K562 (cell line): ENCODE results near the gene MRNIP. TPM values are rescaled to one million over a fixed set of nuclear protein-coding genes. Genes with fewer than 3 reads are reported as not detected.

Experiments
- CBFA2T2 ChIP-seq: fragments of 450-650 bp; conservative IDR thresholded peaks from 2 replicates; pipeline ENCODE4 v1.6.1; 2017; ENCODE audit warnings: mild to moderate bottlenecking
- CBFA2T3 ChIP-seq: fragments of 450-650 bp; IDR thresholded peaks from 2 replicates; pipeline ENCODE4 v1.6.1; 2017
- CREM ChIP-seq: IDR thresholded peaks from 2 replicates; pipeline ENCODE4 v1.6.1; 2014; ENCODE audit warnings: antibody characterized with exemption, low read depth
- FOS ChIP-seq: IDR thresholded peaks from 3 replicates; pipeline ENCODE4 v1.6.1; 2011; ENCODE audit not compliant: insufficient read length; ENCODE audit errors: extremely low read depth
- GABPA ChIP-seq: fragments of 200-800 bp; sonication (Bioruptor generic); conservative IDR thresholded peaks from 2 replicates; pipeline ENCODE4 v1.6.1; 2016; ENCODE audit warnings: low read depth, missing genetic modification characterization, missing compliant biosample characterization
- HNRNPK ChIP-seq: fragments of 200-400 bp; formaldehyde crosslinking; IDR thresholded peaks from one replicate; pipeline ENCODE4 v1.6.1; 2018; ENCODE audit warnings: mild to moderate bottlenecking, low read depth, low read length; ENCODE audit not compliant: poor library complexity, severe bottlenecking
- KLF1 ChIP-seq: fragments of 450-650 bp; IDR thresholded peaks from 2 replicates; pipeline ENCODE4 v1.6.1; 2016; ENCODE audit warnings: missing genetic modification characterization, missing compliant biosample characterization
- MED1 ChIP-seq: sonication (generic); formaldehyde crosslinking; IDR thresholded peaks from 2 replicates; pipeline ENCODE4 v1.8.1; 2023; ENCODE audit warnings: missing genetic modification reagents, borderline replicate concordance
- NCOA1 ChIP-seq: fragments of 450-650 bp; IDR thresholded peaks from 2 replicates; pipeline ENCODE4 v1.6.1; 2016; ENCODE audit warnings: low read depth
- POLR2G ChIP-seq: fragments of 200-400 bp; formaldehyde crosslinking; IDR thresholded peaks from 2 replicates; pipeline ENCODE4 v1.6.1; 2017; ENCODE audit warnings: low read depth, mild to moderate bottlenecking, antibody characterized with exemption, low read length, moderate library complexity
- SOX6 ChIP-seq: fragments of 450-650 bp; IDR thresholded peaks from 2 replicates; pipeline ENCODE4 v1.6.1; 2014; ENCODE audit warnings: mild to moderate bottlenecking
- SUPT5H ChIP-seq: fragments of 450-650 bp; IDR thresholded peaks from 2 replicates; pipeline ENCODE4 v1.6.1; 2016
- TCF7 ChIP-seq: sonication (generic); IDR thresholded peaks from 2 replicates; pipeline ENCODE4 v1.6.1; 2016; ENCODE audit warnings: antibody characterized with exemption, borderline replicate concordance
- TFAP4 ChIP-seq: sonication (generic); formaldehyde crosslinking; IDR thresholded peaks from 2 replicates; pipeline ENCODE4 v1.8.0; 2022; ENCODE audit warnings: missing genetic modification reagents, mild to moderate bottlenecking, moderate library complexity, borderline replicate concordance
- ZNF239 ChIP-seq: fragments of 250-450 bp; sonication (Bioruptor Pico); IDR thresholded peaks from 2 replicates; pipeline ENCODE4 v1.4.0; 2020; ENCODE audit warnings: mild to moderate bottlenecking
- polyA plus RNA-seq, 8 experiments: library from polyadenylated mRNA; depleted of rRNA in 4 of 8; stranded (reverse) in 5 of 8; unstranded in 3 of 8; fragments of >200 nt; fragmentation: Nextera tagmentation in 2 of 8; fragmentation: Illumina TruSeq in 1 of 8; extraction: Ambion mirVana in 2 of 8; extraction: Trizol in 1 of 8; gene quantifications; 2 replicates each; pipeline versions ENCODE4 v1.2.1 to v1.2.3, GENCODE V29; 2011 to 2014; ENCODE audit warnings: inconsistent platforms in 1 of 8, missing spikeins in 1 of 8
- total RNA-seq, 7 experiments: library from RNA; depleted of rRNA in 6 of 7; stranded (reverse); fragments of >200 nt in 6 of 7; fragmentation: Illumina TruSeq in 2 of 7; extraction: Trizol in 2 of 7; gene quantifications; 2 replicates each; pipeline versions ENCODE4 v1.2.1 to v1.2.3, GENCODE V29; 2011 to 2021; ENCODE audit warnings: low replicate concordance in 1 of 7
- TF ChIP-seq, protein P1 (sequence below): sonication (generic); formaldehyde crosslinking; IDR thresholded peaks from 2 replicates; pipeline ENCODE4 v1.8.0; 2022; ENCODE audit warnings: mild to moderate bottlenecking, missing genetic modification reagents
- TF ChIP-seq, protein P2 (sequence below), 2 experiments: fragments of 450-650 bp; IDR thresholded peaks; 2 replicates each; pipeline ENCODE4 v1.6.1; 2016
- TF ChIP-seq, protein P3 (sequence below), 2 experiments: fragments of 450-650 bp in 1 of 2; IDR thresholded peaks; 2 replicates each; pipeline ENCODE4 v1.6.1; 2011 to 2017; ENCODE audit warnings: low read depth in 2 of 2, antibody characterized with exemption in 1 of 2, borderline replicate concordance in 1 of 2, low read length in 1 of 2, mild to moderate bottlenecking in 1 of 2, mixed read lengths in 1 of 2; ENCODE audit not compliant: control insufficient read depth in 1 of 2

Gene MRNIP
- total and polyA plus RNA-seq, 9 of the 15 experiments (the other 6 are each of a cell fraction or from before 2014, with no cell fraction given), result 3.6 to 39.0 (median 16.8) TPM

DNA sequence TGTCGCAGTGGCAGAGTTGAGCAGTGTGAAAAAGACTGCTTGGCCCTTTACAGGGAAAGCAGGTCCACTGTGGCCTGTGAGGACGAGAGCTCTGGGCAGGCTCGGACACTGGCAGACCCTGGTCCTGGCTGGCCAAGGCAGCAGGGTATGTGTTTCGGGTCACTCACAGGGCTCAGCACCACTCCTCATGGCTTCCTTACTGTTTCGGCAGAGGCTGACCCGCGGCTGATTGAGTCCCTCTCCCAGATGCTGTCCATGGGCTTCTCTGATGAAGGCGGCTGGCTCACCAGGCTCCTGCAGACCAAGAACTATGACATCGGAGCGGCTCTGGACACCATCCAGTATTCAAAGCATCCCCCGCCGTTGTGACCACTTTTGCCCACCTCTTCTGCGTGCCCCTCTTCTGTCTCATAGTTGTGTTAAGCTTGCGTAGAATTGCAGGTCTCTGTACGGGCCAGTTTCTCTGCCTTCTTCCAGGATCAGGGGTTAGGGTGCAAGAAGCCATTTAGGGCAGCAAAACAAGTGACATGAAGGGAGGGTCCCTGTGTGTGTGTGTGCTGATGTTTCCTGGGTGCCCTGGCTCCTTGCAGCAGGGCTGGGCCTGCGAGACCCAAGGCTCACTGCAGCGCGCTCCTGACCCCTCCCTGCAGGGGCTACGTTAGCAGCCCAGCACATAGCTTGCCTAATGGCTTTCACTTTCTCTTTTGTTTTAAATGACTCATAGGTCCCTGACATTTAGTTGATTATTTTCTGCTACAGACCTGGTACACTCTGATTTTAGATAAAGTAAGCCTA, 22.2 kb downstream of the MRNIP start (continued):
- TF ChIP-seq, protein P1, sequence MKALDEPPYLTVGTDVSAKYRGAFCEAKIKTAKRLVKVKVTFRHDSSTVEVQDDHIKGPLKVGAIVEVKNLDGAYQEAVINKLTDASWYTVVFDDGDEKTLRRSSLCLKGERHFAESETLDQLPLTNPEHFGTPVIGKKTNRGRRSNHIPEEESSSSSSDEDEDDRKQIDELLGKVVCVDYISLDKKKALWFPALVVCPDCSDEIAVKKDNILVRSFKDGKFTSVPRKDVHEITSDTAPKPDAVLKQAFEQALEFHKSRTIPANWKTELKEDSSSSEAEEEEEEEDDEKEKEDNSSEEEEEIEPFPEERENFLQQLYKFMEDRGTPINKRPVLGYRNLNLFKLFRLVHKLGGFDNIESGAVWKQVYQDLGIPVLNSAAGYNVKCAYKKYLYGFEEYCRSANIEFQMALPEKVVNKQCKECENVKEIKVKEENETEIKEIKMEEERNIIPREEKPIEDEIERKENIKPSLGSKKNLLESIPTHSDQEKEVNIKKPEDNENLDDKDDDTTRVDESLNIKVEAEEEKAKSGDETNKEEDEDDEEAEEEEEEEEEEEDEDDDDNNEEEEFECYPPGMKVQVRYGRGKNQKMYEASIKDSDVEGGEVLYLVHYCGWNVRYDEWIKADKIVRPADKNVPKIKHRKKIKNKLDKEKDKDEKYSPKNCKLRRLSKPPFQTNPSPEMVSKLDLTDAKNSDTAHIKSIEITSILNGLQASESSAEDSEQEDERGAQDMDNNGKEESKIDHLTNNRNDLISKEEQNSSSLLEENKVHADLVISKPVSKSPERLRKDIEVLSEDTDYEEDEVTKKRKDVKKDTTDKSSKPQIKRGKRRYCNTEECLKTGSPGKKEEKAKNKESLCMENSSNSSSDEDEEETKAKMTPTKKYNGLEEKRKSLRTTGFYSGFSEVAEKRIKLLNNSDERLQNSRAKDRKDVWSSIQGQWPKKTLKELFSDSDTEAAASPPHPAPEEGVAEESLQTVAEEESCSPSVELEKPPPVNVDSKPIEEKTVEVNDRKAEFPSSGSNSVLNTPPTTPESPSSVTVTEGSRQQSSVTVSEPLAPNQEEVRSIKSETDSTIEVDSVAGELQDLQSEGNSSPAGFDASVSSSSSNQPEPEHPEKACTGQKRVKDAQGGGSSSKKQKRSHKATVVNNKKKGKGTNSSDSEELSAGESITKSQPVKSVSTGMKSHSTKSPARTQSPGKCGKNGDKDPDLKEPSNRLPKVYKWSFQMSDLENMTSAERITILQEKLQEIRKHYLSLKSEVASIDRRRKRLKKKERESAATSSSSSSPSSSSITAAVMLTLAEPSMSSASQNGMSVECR (CRISPR knock-in tag), result no peak
- TF ChIP-seq HNRNPK (no peak), KLF1 (no peak), CBFA2T3 (peak; percentile 24), TCF7 (no peak), MED1 (CRISPR knock-in tag) (no peak), SUPT5H (peak; percentile 68), CBFA2T2 (no peak), POLR2G (peak; percentile 69), TFAP4 (CRISPR knock-in tag) (no peak), SOX6 (peak; percentile 65), FOS (no peak), CREM (peak; percentile 28; the same call in 1 of the 2 replicates), GABPA (no peak), ZNF239 (CRISPR knock-in tag) (no peak), NCOA1 (peak; percentile 27; the same call in 1 of the 2 replicates)
- TF ChIP-seq, protein P2, sequence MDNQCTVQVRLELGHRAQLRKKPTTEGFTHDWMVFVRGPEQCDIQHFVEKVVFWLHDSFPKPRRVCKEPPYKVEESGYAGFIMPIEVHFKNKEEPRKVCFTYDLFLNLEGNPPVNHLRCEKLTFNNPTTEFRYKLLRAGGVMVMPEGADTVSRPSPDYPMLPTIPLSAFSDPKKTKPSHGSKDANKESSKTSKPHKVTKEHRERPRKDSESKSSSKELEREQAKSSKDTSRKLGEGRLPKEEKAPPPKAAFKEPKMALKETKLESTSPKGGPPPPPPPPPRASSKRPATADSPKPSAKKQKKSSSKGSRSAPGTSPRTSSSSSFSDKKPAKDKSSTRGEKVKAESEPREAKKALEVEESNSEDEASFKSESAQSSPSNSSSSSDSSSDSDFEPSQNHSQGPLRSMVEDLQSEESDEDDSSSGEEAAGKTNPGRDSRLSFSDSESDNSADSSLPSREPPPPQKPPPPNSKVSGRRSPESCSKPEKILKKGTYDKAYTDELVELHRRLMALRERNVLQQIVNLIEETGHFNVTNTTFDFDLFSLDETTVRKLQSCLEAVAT (IDR thresholded peaks at IDR 0.05), result peak in 1 of 2 experiments; percentile 78; a peak in 1 of 4 replicates
- TF ChIP-seq, protein P3, sequence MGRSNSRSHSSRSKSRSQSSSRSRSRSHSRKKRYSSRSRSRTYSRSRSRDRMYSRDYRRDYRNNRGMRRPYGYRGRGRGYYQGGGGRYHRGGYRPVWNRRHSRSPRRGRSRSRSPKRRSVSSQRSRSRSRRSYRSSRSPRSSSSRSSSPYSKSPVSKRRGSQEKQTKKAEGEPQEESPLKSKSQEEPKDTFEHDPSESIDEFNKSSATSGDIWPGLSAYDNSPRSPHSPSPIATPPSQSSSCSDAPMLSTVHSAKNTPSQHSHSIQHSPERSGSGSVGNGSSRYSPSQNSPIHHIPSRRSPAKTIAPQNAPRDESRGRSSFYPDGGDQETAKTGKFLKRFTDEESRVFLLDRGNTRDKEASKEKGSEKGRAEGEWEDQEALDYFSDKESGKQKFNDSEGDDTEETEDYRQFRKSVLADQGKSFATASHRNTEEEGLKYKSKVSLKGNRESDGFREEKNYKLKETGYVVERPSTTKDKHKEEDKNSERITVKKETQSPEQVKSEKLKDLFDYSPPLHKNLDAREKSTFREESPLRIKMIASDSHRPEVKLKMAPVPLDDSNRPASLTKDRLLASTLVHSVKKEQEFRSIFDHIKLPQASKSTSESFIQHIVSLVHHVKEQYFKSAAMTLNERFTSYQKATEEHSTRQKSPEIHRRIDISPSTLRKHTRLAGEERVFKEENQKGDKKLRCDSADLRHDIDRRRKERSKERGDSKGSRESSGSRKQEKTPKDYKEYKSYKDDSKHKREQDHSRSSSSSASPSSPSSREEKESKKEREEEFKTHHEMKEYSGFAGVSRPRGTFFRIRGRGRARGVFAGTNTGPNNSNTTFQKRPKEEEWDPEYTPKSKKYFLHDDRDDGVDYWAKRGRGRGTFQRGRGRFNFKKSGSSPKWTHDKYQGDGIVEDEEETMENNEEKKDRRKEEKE (IDR thresholded peaks at IDR 0.05; ENCODE audit: borderline replicate concordance in 1 of 2, control insufficient read depth in 1 of 2, low read depth in 2 of 2, low read length in 1 of 2), result peak in 1 of 2 experiments; percentile 57; a peak in 1 of 4 replicates
